ENCODE measurements around the gene SPHK2.
"Not testable (repeated sequence)": the region's sequence is repeated elsewhere in the genome, so short reads cannot be mapped to it uniquely, and the experiment has no call there.

SPHK2 gene

DNA sequence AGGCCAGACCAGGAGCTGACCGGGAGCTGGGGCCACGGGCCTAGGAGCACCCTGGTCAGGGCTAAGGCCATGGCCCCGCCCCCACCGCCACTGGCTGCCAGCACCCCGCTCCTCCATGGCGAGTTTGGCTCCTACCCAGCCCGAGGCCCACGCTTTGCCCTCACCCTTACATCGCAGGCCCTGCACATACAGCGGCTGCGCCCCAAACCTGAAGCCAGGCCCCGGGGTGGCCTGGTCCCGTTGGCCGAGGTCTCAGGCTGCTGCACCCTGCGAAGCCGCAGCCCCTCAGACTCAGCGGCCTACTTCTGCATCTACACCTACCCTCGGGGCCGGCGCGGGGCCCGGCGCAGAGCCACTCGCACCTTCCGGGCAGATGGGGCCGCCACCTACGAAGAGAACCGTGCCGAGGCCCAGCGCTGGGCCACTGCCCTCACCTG, 6.6 kb downstream of the SPHK2 start:
- no peak for DNase-seq

DNA sequence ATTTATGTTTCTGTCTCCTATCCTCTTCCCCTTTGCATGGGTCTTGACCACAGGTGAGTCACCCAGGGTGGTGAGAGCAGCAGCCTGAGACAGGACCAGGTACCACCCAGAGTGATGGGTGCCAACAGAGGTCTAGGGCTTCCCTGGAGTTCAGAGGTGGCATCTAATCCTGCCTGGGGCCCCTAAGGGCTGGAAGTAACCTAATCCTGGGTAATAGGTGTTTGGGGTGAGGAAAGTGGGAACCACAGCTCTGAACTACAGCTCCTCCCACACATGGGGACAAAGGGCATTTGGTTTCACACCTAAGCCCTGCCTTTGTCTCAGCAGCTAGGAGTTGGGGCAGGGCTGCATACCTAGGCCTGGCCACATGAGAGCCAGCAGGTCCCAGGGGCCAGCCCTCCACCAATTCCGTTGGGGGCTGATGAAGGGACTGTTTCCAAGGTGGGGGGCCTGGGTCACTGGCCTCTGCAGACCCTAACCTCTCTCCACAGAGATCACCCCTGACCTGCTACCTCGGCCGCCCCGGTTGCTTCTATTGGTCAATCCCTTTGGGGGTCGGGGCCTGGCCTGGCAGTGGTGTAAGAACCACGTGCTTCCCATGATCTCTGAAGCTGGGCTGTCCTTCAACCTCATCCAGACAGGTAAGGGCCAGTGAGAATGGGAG, 8.0 kb downstream of the SPHK2 start:
- DNase-seq: peak; percentile 55

DNA sequence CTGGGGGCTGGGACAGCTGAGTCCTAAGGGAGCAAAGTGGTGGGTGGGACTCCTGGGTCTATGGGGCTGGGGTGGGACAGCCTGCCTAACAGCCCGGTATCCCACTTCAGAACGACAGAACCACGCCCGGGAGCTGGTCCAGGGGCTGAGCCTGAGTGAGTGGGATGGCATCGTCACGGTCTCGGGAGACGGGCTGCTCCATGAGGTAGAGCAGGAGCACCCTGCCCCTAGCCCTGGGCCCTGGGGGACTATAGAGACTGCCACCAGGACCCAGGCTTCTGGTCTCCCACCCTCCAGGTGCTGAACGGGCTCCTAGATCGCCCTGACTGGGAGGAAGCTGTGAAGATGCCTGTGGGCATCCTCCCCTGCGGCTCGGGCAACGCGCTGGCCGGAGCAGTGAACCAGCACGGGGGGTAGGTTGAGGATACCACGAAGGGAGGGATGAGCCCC, 8.6 kb downstream of the SPHK2 start:
- DNase-seq: no peak

GRCh38 chr19:48628486-48629296, 9.4 kb downstream of the SPHK2 start:
- DNase-seq: no peak

DNA sequence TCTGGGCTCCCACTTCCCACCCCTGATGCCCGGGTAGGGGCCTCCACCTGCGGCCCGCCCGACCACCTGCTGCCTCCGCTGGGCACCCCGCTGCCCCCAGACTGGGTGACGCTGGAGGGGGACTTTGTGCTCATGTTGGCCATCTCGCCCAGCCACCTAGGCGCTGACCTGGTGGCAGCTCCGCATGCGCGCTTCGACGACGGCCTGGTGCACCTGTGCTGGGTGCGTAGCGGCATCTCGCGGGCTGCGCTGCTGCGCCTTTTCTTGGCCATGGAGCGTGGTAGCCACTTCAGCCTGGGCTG, 9.9 kb downstream of the SPHK2 start:
- no peak for DNase-seq

DNA sequence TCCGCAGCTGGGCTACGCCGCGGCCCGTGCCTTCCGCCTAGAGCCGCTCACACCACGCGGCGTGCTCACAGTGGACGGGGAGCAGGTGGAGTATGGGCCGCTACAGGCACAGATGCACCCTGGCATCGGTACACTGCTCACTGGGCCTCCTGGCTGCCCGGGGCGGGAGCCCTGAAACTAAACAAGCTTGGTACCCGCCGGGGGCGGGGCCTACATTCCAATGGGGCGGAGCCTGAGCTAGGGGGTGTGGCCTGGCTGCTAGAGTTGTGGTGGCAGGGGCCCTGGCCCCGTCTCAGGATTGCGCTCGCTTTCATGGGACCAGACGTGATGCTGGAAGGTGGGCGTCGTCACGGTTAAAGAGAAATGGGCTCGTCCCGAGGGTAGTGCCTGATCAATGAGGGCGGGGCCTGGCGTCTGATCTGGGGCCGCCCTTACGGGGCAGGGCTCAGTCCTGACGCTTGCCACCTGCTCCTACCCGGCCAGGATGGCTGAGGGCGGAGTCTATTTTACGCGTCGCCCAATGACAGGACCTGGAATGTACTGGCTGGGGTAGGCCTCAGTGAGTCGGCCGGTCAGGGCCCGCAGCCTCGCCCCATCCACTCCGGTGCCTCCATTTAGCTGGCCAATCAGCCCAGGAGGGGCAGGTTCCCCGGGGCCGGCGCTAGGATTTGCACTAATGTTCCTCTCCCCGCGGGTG, 10.4 kb downstream of the SPHK2 start:
- DNase-seq: peak; percentile 65

- DNase-seq: no peak
These were observed 11.2 kb downstream of the SPHK2 start for GRCh38 chr19:48630296-48631063.

DNA sequence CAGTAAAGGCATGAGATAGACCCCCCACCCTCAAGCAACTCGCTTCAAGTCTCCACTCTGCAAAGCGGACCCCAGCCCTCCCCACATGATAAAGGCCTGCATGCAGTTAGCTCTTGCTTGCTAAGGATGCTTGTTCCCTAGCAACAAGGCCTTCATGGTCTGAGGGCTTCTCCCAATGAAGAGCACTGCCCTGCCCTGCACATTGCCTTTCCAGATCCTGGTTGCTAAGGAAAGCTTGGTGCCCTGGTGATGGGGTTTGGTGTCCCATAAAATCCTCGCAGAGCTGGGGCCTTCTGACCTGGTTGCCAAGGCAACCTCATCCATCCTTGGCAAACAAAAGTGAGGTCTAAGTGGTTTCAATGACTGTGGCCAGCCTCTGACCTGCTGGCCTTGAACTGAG, 11.9 kb downstream of the SPHK2 start:
- DNase-seq: no peak

GRCh38 chr19:48632286-48632685, 13.0 kb downstream of the SPHK2 start:
- not testable (repeated sequence) for DNase-seq

- DNase-seq: no peak
These were observed 13.4 kb downstream of the SPHK2 start for GRCh38 chr19:48632692-48633147.

DNA sequence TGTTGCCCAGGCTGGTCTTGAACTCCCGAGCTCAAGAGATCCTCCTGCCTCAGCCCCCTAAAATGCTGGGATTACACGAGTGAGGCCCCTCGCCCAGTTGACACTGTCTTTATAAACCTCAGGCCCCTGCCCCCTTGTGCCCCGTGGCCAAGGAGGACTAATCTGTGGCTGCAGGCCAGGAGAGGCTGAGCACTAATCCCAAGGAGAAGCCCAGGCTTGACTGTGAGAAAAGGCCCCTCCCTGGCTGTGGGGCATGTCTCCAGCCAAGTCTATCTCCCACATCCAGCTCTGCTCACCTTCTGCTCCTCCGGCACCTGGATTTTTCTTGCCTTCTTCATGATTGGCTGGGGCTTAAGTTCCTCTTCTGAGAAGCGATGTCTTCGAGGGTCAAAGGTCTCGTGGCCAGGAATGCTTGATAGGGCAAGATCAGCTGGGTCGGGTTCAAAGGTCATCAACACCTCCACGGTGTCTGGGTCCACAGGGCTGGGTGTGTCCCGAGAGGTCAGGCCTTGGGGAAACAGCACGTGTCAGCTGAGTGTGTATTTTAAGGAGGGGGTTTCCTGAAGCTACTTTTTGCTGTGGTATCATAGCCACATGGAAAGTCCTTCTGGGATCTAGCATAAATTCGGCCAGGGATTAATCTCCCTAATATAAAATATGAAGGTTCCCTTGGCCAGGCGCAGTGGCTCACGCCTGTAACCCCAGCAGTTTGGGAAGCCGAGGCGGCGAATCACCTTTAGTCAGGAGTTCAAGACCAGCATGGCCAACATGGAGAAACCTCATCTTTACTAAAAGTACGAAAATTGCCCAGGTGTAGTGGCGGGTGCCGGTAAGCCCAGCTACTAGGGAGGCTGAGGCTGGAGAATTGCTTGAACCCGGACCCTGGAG, 14.1 kb downstream of the SPHK2 start:
- no peak for DNase-seq

GRCh38 chr19:48634036-48634342, 14.7 kb downstream of the SPHK2 start:
- DNase-seq: no peak

GRCh38 chr19:48634424-48635262, 15.3 kb downstream of the SPHK2 start:
- peak; percentile 96 for DNase-seq

DNA sequence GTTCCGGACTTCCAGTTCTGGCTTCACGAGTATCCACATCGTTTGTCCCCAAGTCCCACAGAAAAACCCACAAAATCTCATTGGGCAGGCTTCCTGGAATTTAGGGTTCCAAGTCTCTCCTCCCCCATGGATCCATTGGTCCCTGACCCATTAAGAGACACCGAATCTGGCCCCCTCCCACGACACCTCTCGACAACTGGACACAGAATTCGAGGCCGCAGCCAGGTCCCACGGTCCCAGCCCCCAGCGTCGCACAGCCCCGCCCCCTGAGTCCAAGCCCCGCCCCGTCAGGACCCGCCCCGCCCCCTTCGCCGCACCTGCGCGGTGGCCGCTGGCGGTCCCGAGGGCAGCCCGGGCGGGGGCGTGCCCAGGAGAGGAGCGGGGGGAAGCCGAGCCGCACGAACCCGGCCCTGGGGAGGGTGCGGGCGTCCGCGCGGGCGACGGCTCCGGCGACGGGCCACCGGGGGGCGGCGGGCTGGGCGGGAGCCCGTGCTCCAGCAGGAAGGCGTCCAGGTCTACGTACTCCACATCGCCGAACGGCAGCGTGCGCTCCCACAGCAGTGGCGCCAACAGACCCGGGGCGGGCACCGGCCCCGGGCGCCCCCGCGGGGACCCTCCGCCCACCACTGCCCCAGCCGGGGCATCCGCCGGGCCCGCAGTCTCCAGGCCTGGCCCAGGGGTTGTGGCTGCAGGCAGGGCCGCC, 16.1 kb downstream of the SPHK2 start:
- peak; percentile 79 for DNase-seq

DNA sequence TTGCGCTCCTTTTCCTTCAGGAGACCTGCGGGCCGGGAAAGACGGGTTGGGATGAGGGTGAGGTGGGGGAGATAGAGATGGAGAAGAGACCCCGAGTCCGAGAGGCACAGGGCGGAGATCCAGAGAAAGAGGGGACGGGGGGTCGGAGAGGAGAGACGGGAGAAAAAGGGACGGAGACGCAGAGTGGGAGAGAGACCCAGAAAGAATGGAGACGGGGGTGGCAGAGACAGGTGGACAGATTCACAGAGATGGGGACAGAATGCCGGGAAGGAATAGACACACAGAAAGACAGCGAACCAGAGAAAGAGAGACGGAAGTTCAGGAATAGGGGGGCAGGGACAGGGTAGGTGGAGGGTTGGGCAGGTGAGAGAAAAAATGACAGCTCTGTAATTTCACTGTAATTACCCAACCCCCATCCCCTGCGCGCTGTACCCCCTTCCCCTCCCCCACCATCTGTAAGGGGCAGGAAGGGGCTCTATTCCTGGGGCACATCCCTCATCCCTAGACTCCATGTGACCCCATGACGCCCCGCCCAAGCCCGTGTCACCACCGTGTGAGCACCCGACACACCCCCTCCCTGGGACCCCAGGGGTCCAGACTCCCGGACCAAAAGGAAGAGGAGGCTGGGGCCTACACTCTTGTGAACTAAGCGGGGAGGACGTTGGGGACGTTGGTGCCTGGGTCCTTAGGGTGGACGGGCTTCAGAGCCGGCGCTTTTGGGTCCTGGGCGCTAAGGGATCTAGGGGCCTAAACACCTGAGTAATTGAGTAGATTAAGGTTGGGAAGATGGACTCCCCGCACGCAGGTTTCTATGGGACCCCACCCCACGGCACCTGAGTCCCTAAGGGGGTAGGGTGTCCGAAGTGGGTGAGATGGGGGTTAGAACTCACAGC, 16.9 kb downstream of the SPHK2 start:
- no peak for DNase-seq

DNA sequence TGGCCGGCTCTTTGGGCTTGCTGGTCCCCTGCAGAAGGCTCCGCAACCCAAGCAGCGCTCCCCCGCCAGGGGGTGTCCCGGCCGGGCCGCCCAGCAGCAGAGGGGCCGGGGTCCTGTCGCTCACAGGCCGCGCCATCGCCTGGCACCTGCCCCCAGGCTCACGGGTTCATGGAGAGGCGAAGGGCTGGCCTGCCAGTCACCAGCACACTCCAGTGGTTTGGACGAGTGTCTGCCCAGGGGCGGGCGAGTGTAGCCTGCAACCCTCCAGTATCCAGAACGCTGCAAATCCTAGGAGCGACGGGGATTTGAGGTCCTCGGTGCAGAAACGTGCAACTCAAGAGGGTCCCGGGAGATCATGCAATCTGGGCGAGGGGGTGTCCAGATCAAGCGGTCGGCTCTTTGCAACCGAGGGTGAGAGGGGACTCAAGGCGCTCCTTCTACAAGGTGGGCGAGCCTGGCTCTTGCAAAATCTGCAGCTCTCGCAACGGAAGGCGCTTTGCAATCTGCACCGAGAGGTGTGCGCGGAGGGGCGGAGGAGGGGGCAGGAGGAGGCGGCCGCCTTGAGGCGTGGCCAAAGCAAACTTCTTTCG, 17.6 kb downstream of the SPHK2 start, which contains the start of gene DBP:
TSS of gene DBP (minus strand) at position 521 of the 590 bp plus-strand sequence. CDS start at position 136, 385 bp downstream.
- DNase-seq: peak; percentile 57

DNA sequence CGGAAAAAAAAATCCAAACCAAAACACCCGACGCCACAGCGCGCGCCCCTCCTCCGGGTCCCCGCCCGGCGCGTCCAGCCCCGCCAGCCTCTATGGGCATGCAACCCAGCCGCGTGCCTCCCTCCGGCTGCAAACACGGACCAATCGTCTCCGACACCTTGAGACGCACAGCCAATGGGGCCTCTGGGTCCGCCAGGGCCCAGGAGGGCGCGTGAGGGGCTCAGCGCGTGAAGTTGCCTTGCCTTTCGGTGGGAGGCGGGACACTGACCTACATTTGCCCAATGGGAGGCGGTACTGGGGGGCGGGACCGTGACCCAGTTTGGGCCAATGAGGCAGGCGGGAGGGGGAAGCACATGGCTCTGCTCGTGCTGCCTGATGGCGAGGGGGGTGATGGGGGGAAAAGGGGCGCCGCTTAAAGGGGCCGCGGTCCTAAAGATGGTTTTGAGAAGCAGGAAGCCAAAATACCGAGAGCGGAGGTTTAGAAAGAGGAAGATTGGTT, 18.2 kb downstream of the SPHK2 start:
- peak; percentile 99 for DNase-seq

- DNase-seq: peak; percentile 84
These were observed 18.9 kb downstream of the SPHK2 start for GRCh38 chr19:48637948-48638830.

Data from activated CD4-positive, alpha-beta T cell treated with anti-CD3 and anti-CD28 coated beads for 48 hours (primary cell).